Cardiac septum (tissue), 1 donor: ENCODE measurements around the gene PTPRD. TPM values are rescaled to one million over a fixed set of nuclear protein-coding genes. Genes with fewer than 3 reads are reported as not detected.
"Not testable (repeated sequence)": the region's sequence is repeated elsewhere in the genome, so short reads cannot be mapped to it uniquely, and the experiment has no call there.

ENCODE experiments used
- DNase-seq: peaks from one replicate; pipeline ENCODE4 v3.0.0-alpha.2; 2020; ENCODE audit warnings: low spot score
- intact Hi-C: fragments of 100-400 bp; cut with DNase I; formaldehyde crosslinking; loops from one replicate; pipeline ENCODE4 v1.14.0; 2022
- total RNA-seq: library from RNA; stranded (reverse); fragmentation: NEBNext Ultra II Directional; extraction: Animal tissue kit (Norgen Biotek cat#: 25700); gene quantifications from one replicate; pipeline ENCODE4 v1.2.1, GENCODE V29; 2021
- donor health status: DM: no; HTN: no; CAD: no.

The PTPRD gene
- total RNA-seq, 1 donor from 2014 or later: 13.0 TPM

DNA sequence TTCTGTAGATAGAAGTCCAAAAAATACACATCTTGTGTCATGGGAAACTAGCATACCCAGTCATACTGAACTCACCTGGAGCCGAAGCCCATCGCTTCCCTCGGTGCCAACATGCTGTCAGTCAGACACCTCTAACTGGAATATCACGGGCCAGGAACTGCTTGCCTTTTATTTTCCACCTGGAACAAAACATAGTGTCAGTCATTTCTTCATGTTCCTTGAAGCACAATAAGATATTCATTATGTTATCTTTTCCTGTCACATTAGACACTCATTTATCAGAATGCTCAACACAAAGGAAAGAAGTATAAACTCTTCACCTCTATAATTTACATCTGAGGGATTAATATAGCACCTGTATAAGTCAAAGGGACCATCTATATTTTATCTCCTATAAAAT lies 674.4 kb downstream of the PTPRD start:
- intact Hi-C loops: no loop called here

GRCh38 chr9:9931464-9931863 lies 681.3 kb downstream of the PTPRD start:
- intact Hi-C loops, DNase-seq: not testable (repeated sequence)

More for the DNA sequence above, 674.4 kb downstream of the PTPRD start:
- no peak for DNase-seq

GRCh38 chr9:9924376-9924775 lies 688.4 kb downstream of the PTPRD start:
- intact Hi-C loops: no loop called here
- no peak for DNase-seq

GRCh38 chr9:9921805-9922204 lies 691.0 kb downstream of the PTPRD start:
- intact Hi-C loops: no loop called here
- no peak for DNase-seq

DNA sequence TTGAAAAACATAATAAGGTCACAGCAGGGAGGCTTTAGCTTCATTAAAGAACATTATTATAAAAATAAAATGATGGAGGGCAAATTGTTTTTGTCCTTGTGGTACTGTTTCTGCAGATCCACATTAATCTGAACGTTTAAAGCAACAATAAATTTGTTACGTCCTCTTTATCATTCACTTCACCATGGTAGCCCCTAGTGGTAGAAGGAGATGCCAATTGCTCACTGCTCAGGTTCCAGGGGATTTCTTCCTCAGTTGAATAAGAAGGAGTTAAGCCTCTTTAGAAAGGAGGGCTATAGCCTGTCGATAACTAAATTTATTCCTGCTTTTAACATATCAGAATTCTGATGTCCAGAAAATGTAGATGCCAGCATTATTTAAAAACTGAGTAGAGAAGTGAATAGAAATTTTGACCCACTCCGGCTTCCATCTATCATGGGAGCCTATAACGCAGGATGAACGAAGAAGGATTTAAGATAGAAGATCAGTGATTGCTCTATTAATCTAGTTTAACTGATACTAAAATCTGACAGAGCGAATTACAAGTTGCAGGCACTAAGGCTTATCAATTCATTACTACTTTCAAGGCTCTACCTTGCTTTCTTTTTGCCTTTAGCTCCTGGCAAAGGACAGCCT lies 692.3 kb downstream of the PTPRD start:
- no peak for DNase-seq
- intact Hi-C loops: no loop called here

DNA sequence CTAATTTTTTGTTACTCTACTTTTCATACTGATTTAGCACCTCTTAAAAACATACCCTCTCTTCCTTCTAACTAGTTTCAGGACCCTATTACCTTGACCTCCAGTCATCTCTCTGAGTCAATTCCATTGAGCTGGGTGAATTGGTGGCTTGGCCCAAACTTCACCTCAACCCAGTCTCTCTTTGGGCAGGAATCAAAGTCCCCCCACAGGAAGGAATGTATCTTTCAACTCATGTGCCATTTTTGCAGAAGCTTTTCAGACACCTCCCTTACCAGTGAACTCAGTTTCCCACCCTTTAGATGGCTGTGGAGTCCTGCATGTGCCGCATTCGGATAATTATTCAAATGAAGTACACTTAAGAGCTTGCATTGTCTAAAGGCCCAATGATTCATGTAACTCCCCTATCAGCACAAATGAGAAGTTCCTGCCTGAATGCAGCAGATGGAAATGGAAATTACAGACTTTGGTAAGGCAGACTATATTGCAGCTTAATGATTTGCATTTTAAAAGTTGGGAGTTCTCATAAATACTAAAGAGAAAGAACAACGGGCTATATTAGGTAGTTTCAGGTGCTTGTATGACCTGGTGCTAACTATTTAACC lies 693.5 kb downstream of the PTPRD start:
- intact Hi-C loops: no loop called here

DNA sequence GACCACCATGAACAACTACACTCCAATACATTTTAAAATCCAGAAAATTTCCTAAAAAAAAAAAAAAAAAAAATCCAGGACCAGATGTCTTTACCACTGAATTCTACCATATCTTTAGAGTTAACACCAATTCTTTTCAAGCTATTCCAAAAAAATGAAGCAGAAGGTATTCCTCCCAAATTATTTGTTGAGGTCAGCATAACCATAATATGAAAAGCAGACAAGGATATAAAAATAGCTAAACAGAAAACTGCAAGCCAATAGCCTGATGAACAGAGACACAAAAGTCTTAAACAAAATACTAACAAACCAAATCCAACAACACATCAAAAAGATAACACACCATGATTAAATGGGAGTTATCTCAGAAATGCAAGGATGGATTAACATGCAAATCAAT lies 695.4 kb downstream of the PTPRD start:
- no peak for DNase-seq
- intact Hi-C loops: no loop called here

More for the DNA sequence above, 693.5 kb downstream of the PTPRD start:
- no peak for DNase-seq

DNA sequence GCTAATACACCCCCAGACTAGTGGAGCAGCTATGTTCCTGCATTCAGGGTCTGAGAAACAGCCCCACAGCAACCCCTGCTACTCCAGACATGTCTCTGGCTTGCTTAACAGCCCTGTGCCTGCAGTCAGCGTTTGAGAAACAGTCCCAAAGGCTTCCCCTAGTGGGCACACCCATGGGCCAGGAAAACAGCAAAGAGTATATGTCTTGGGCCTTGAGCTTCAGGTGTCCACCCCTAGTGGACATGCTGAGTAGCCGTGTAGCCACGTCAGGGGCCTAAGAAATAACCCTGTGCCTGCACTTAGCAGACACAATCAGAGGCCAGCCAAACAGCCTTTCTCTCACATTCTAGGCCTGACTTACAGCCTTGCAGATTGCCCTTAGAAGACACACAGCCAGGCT lies 698.6 kb downstream of the PTPRD start:
- intact Hi-C loops: no loop called here
- no peak for DNase-seq

DNA sequence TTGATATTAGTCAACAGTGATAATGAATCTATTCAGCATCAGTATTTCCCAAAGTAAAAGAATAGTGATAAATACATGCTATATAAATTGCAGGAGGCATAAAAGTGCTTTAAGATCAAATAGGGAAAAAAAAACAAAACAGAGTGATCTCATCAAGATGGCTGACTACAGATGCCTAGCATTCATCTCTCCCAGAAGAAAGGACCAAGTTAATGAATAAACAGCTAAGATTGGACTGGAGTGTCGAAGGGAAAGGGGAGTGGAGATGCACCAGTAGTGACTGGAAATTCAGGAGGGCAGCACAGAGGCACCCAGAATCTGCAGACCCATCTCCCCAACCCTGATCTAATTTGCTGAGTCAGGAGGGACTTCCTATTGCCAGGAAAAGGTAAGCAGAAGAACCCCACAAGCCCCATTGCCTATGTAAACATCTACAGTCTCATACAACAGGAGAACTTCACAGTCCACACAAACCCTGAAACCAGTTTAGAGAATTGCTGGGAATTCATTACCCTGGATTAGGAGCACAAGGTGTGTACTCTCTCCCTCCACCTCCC lies 699.4 kb downstream of the PTPRD start:
- intact Hi-C loops: no loop called here
- DNase-seq: no peak

DNA sequence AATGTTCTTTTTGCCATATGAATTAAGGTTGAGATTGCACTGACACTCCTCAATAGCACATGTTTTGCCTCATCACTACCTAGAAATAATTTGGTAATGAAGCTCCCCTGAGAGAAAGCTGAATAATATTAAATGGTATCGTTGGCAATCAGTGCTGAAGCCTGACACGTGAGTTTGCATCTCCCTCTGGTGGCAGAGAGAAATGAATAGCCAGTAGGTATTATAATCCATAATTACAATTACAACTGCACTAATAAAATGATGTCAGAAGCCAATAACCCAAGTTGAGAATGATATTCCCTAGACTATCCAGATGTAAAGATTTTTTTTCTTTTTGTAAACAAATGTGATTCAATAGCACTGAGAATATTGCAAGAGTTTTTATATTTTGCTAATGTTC lies 700.3 kb downstream of the PTPRD start:
- intact Hi-C loops: no loop called here

DNA sequence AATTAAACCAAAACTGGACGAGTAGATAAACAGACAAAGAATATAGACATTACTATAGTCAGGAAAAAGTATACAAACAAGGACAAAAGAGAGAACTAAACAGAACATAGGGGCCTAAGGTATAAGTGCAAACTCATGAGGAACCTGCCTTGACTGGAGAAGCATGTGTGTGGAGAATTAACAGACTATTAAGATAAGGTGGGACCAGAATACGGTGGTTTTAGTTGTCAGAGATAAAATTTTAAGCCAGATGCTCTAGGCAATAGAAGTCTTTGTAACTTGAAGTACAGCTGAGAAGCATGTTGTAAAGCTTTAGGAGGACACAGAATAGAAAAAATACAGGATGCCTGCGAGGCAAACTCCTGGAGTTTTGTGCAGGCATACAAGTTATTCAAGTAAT lies 707.1 kb downstream of the PTPRD start:
- no peak for DNase-seq
- intact Hi-C loops: no loop called here

More for the DNA sequence above, 700.3 kb downstream of the PTPRD start:
- no peak for DNase-seq

DNA sequence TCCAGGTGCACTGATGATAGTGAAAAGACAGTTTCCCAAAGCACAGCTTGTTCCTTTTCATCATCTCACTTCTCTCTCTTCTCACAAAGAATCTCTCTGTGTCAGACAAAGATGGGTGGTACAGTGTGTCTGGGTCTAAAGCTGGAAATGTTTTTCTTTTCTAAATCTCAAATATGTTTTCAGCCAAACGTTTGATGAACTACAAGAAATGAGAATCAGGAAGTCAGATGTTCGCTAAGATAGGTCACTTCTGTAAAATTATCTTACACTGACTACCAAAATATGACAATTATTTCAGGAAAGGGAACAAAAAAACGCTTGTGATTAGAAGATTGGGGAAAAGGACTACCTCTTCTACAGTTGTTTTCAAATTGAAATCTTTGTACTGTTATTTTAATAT lies 708.8 kb downstream of the PTPRD start:
- no peak for DNase-seq
- intact Hi-C loops: no loop called here

- no peak for DNase-seq
- intact Hi-C loops: no loop called here
These were observed 711.2 kb downstream of the PTPRD start for GRCh38 chr9:9901624-9902023.

DNA sequence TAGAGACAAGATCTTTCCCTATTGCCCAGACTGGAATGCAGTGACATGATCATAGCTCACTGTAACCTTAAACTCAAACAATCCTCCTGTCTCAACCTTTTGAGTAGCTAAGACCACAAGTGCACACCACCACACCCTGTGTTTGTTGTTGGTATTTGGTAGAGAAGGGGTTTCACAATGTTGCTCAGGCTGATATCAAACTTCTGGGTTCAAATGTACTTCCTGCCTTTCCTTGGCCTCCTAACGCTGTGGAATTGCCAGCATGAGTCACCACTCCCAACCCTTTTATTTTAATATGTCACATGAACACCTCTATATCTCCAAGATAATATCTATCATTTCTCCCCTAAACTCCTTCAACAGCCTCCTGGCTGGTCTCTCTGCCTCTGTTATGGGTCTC lies 719.0 kb downstream of the PTPRD start:
- intact Hi-C loops: no loop called here

DNA sequence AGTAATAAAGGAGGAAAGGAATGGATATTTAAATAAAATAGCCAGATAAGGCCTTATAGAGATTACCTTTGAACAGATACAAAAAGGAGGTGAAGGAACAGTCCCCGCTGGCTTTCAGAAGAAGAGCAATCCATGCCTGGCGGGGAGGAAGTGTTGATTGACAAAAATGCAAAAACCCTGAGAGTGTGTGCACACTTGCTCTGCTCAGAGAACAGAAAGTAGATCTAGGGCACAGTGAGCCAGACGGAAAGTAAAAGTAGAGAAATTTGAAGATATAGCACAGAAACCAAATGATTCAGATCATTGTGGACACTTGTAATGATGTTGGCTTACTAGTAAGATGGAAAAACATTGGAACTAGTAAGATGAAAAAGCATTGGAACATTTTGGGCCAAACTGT lies 720.6 kb downstream of the PTPRD start:
- DNase-seq: no peak
- intact Hi-C loops: no loop called here

More for the DNA sequence above, 719.0 kb downstream of the PTPRD start:
- DNase-seq: no peak

DNA sequence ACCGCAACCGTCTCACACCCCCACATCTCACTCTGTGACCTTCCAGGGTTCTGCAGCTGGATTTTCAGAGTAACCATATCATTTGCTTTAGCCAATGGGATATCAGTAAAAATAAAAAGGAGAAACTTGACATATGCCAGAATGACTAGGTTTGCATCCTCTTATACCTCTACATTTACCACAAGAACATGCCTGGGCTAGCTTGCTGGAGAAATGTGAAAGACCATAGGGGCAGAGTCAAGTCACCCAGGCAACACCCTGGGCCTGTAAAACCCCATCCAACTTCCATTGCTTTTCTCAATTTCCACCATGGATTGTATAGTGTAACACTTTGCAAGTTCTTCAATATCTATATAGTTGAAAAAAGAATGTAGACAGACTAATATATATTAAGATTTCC lies 731.1 kb downstream of the PTPRD start:
- no peak for DNase-seq
- intact Hi-C loops: no loop called here

DNA sequence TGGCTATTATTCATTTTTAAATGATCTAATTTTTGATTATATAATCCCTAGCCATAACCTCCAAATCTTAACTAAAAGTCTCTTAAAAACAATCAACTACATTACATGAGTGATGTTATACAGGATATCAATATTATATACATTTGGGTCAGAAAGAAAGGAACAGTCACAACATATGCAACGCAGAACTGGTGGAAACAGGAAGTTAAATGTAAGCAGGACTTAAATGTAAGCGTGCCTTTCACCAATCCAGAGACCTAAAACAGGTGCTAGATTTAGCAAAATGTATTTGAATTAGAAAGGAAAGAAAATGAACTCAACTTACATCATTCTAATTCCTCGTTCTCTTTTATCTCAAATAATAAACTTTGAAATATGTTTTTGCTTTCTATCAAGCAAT lies 738.5 kb downstream of the PTPRD start:
- intact Hi-C loops: no loop called here

DNA sequence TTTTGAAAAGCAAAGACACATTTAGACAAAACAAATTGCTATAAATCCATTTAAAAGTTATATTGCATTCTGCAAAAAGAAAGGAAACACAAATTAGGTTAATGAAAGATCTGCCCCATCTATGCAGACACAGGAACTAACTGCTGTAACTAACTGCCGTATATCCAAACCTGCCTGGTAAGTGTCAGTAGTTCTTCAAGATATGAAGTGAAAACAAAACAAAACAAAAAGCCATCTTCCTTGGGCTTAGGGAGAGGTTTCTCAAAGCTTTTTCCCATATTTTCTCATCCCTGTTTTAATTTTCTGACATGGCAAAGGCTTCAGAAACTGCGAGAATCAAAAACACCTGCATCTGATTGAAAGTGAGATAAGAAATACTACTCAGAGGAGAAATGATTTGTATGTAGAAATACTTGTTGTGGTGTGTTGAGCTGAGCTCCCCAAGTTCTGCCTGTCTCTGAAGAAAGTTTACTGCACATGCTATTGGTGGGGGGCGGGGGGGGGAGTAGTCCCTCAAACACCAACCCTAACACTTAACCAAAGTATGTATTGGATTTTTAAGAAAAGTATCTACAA lies 750.5 kb downstream of the PTPRD start:
- intact Hi-C loops: no loop called here
- DNase-seq: no peak

More for the DNA sequence above, 738.5 kb downstream of the PTPRD start:
- DNase-seq: no peak

GRCh38 chr9:9855177-9856078 lies 757.4 kb downstream of the PTPRD start:
- DNase-seq: no peak
- intact Hi-C loops: no loop called here

DNA sequence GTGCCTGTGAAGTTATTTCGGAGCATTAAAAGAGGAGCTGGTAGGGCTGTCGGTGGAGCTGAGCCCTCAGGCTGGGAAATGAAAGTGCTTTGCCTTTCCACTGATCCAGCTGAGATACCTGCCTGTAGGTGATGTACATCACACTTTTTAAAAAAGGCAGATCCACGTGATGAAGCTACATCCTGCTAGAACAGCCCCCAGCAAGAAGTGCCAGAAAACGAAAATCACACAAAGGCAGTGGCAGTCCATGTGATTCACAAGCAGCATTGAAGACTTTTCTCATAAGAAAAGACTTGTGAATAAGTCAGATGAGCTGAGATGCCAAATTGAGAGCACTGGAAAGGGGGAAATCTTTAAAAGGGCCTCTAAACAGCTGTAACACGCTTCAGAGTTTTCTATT lies 765.1 kb downstream of the PTPRD start:
- DNase-seq: no peak
- intact Hi-C loops: no loop called here
